ENCODE data around the gene RXFP4. TPM values are rescaled to one million over a fixed set of nuclear protein-coding genes. Genes with fewer than 3 reads are reported as not detected.

Gene RXFP4
- total RNA-seq, 4 donors from 2014 or later = not detected

GRCh38 chr1:155975375-155976061, 34.1 kb downstream of the RXFP4 start:
- H3K9me3 ChIP-seq = no peaks in the 10 kb centered on the region
- 14 to 16% methylated on average over 4 of the region's 4 CpGs for WGBS, 2 donors

GRCh38 chr1:155976062-155976912, 34.8 kb downstream of the RXFP4 start:
- 6 to 7% methylated on average over 14 of the region's 14 CpGs for WGBS, 2 donors
- Histone ChIP-seq H3K27me3 (no peaks in the 10 kb centered on the region), H3K4me1 (peaks cover 0 to 89% (median 70%) of the 10 kb centered on the region in 4 donors), H3K9me3 (no peaks in the 10 kb centered on the region), H3K27ac (peak overlapping the region; percentile 90 to 97 (median 94)), H3K4me3 (peak overlapping the region; percentile 70 to 88 (median 80)), H3K36me3 (no peaks in the 10 kb centered on the region)
- peak; percentile 47 to 74 for DNase-seq (ENCODE audit: low spot score in 2 of 2)
- no peak for TF ChIP-seq POLR2A (IDR thresholded peaks at IDR 0.05)

More at GRCh38 chr1:155975375-155976061, 34.1 kb downstream of the RXFP4 start:
- Histone ChIP-seq H3K4me3 (peak overlapping the region in 3 of 4 donors; percentile 70 to 80 (median 80)), H3K27ac (peak overlapping the region; percentile 90 to 97 (median 94)), H3K27me3 (no peaks in the 10 kb centered on the region), H3K36me3 (no peaks in the 10 kb centered on the region), H3K4me1 (peaks cover 0 to 89% (median 71%) of the 10 kb centered on the region in 4 donors)
- no peak for DNase-seq (ENCODE audit: low spot score in 2 of 2)
- TF ChIP-seq CTCF (IDR thresholded peaks at IDR 0.05) (no peak), POLR2A (IDR thresholded peaks at IDR 0.05) (no peak), EP300 (IDR thresholded peaks at IDR 0.05) (no peak)

- 17 to 23% methylated on average over 5 of the region's 5 CpGs for WGBS, 2 donors
- DNase-seq (ENCODE audit: low spot score in 2 of 2) = no peak
- Histone ChIP-seq H3K27ac (peak overlapping the region; percentile 90 to 97 (median 94)), H3K27me3 (no peaks in the 10 kb centered on the region), H3K4me3 (peak overlapping the region; percentile 70 to 88 (median 80)), H3K4me1 (peaks cover 0 to 89% (median 71%) of the 10 kb centered on the region in 4 donors), H3K9me3 (no peaks in the 10 kb centered on the region), H3K36me3 (no peaks in the 10 kb centered on the region)
- no peak for TF ChIP-seq CTCF (IDR thresholded peaks at IDR 0.05)
- TF ChIP-seq EP300 (IDR thresholded peaks at IDR 0.05) = no peak
- no peak for TF ChIP-seq POLR2A (IDR thresholded peaks at IDR 0.05)
These were observed 35.7 kb downstream of the RXFP4 start for GRCh38 chr1:155976913-155977689.

- Histone ChIP-seq H3K36me3 (no peaks in the 10 kb centered on the region), H3K4me1 (peaks cover 0 to 89% (median 70%) of the 10 kb centered on the region in 4 donors), H3K27ac (peak overlapping the region; percentile 90 to 97 (median 94)), H3K4me3 (peak overlapping the region; percentile 70 to 88 (median 80)), H3K27me3 (no peaks in the 10 kb centered on the region), H3K9me3 (no peaks in the 10 kb centered on the region)
- no peak for TF ChIP-seq CTCF (IDR thresholded peaks at IDR 0.05)
- no peak for TF ChIP-seq EP300 (IDR thresholded peaks at IDR 0.05)
- 0% methylated on average over 32 to 52 of the region's 52 CpGs for WGBS, 2 donors
- no peak for DNase-seq (ENCODE audit: low spot score in 2 of 2)
These were observed 36.4 kb downstream of the RXFP4 start for GRCh38 chr1:155977690-155978324.
